Measurements from ENCODE around the gene CCDC183.
"Not testable (repeated sequence)": the region's sequence is repeated elsewhere in the genome, so short reads cannot be mapped to it uniquely, and the experiment has no call there.

The CCDC183 gene

DNA sequence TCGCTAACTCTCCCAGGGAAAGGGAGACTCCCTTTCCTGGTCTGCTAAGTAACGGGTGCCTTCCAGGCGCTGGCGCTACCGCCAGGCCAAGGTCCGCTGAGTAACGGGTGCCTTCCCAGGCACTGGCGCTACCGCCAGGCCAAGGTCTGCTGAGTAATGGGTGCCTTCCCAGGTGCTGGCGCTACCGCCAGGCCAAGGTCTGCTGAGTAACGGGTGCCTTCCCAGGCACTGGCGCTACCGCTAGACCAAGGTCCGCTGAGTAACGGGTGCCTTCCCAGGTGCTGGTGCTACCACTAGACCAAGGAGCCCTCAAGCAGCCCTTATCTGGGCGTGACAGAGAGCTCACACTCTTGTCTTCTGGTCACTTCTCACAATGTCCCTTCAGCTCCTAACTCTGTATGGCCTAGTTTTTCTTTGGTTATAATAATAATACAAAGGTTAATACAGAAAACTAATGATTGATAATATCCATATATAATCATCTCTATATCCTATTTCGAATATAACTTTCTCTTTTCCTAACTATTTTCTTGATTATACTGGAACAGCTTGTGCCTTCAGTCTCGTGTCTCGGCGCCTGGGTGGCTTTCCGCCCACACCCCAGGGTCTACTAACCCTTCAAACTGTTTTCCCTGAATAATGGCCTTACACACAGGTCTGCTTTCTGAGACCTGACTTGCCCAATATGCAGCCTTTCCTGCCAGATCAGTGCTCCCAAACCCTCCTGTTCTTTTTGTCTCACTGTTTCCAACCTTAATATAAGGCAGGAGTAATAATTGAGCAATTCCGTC, 10.4 kb upstream of the CCDC183 start:
- not testable (repeated sequence) for ATAC-seq

DNA sequence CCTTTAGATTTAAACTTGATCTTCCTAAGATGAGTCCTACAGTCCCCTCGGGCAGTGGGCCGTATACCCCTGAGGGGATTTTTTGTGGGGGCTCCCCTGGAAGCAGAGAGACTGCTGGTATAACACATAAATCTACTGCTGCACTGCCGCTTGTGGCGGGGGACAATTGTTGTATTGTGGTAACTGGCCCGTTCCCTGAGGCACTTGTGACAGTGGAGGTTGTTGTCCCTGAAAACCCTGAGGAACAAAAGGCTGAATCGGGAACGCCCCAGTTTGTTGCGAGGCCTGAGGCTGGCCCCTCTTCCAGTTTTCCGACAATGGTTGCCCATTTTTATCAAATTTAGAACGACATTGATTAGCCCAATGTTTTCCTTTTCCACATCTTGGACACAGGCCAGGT, 9.7 kb upstream of the CCDC183 start:
- ATAC-seq = no peak

DNA sequence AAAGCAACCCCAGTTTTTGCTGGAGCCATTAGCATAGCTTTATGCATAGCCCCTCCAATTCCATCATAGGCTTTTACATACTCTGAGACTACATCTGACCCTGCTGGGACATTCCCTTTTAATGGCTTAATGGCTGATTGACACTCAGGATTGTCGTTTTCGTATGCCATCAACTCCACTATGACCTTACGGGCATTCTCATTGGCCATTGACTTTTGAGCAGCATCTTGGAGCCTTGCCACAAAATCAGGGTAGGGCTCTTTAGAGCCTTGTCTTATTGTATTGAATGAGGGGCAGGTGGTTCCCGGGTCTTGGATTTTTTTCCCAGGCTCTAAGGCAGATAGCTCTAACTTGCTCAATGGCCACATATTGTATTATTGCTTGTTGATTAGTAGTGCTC, 9.2 kb upstream of the CCDC183 start:
- ATAC-seq = not testable (repeated sequence)

DNA sequence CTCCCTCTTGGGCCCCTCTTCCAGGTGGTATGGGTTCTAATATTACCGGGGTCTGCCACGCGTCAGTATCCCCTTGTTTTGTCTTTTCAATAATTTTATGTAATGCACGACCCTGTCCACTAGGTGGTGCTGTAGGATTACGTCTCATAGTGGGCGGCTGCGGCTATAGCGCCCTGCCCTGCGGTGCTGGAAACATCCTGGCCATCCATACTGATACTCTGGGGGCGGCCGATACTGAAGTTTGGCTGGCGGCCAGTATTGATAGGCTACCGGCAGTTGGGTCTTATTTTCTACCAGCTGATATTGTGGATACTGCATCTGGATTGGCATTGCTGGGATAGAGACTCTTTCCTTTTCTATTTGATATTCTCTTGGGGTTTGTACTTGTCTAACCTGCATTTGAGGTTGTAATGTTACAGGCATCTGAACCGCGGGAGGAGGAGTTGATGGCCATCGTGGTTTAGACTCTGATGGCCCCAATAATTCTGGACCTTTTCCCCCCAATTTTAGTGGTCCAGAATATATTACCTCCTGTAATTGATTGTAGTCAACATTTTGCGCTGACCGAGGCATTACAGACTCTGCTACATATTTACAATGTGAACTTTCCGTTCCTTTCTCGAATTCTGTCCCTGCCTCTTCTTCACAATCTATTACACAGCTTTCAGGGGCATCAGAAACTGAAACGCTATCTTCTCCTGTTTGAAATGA, 8.3 kb upstream of the CCDC183 start:
- ATAC-seq = no peak

DNA sequence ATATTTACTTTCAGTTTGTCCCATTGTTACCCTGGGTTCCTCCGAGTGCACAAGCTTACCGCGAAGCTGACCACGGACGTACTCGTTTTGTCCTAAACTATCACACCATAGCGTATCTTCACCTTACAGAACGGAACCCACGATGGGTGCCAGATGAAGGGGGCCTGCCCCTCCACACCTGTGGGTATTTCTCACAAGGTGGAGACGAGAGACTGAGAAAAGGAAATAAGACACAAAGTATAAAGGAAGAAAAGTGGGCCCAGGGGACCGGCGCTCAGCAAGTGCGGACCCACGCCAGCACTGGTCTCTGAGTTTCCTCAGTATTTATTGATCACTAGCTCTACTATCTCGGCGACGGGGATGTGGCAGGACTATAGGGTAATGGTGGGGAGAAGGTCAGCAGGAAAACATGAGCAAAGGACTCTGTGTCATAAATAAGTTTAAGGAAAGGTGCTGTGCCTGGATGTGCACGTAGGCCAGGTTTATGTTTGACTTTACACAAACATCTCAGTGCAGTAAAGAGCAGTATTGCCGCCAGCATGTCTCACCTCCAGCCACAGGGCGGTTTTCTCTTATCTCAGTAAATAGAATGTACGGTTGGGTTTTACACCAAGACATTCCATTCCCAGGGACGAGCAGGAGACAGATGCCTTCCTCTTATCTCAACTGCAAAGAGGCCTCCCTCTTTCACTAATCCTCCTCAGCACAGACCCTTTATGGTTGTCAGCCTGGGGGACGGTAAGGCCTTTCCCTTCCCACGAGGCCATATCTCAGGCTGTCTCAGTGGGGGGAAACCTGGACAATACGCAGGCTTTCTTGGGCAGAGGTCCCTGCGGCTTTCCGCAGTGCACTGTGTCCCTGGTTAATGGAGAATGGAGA, 7.3 kb upstream of the CCDC183 start:
- not testable (repeated sequence) for ATAC-seq

DNA sequence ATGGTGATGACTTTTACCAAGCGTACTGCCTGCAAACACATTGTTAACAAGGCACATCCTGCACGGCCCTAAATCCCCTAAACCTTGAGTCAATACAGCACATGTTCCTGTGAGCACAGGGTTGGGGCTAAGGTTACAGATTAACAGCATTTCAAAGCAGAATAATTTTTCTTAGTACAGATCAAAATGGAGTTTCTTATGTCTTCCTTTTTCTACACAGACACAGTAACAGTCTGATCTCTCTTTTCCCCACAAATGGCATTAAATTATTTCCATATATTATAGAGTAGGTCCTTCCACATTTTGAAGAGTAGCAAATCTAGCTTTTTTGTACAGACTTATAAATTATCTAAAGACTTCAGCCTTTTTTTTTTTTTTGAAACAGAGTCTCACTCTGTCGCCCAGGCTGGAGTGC, 6.6 kb upstream of the CCDC183 start:
- no peak for ATAC-seq

DNA sequence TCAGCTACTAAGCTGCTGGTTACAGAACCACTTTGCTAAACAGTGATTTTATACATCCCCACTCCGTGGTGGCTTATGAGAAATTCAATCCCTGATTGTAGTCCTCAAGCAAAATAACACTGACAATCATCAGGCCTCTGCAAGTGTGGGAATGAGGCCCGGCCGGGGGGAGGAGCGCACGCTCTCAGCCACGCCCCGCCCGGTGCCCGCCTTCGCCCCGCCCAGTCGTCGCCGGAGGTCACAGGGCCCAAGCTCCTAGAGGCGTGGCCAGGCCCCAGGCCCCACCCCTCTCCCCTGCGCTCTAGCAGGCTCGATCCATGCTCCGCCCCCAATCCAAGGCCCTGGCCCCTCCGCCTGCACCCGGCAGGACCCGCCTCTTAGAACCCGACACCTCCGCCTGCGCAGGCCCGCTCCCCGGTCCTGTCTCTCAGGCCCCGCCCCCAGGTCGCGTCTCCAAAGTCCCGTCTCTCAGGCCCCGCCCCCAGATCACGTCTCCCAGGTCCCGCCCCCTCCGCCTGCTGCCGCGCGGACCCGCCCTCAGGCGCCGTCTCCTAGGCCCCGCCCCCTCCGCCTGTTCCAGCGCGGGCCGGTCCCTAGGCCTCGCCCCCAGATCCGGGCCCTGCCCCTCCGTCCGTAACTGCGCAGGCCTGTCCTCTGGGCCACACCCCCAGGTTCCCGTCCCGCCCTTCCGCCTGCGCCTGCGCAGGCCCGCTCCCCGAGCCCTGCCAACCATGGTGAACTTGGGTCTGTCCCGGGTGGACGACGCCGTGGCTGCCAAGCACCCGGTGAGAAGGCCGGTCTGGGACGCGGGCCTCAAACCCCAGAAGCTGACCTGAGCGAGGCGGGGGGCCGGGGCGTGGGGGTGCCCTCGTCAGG, 5.3 kb upstream of the CCDC183 start, which contains the start of gene TMEM141:
TSS of gene TMEM141 (plus strand) at position 705 of the 876 bp plus-strand sequence. CDS start at position 732, 27 bp downstream.
- ATAC-seq = peak; percentile 87 to 91

DNA sequence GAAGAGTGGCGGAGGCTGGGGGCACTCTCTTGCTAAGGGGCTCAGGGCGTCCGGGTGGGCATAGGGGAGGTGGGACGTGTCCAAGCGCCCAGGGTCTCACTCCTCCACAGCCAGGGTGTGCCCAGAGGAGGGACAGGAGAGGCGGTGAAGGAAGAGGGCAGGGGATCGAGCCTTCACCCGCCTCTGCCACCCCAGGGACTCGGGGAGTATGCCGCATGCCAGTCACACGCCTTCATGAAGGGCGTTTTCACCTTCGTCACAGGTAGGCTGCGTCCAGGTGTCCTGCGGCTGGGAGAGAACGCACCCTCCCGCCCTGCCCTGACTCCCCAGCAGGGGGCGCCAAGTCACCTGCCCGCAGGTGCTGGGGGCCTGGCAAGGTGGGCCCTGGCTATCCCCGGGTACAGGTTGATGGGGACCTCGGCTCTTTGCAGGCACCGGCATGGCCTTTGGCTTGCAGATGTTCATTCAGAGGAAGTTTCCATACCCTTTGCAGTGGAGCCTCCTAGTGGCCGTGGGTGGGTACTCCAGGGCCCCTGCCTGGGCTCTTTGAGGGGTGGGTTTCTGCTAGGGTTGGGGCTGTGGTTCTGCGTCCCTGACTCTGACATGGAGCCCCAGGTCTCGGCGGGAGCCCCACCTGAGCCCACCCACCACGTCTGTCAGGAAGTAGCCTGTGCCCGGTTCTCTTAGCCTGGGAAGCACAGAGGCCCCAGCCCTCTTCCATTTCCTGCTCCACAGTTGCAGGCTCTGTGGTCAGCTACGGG, 4.4 kb upstream of the CCDC183 start:
- peak; percentile 11 for ATAC-seq

DNA sequence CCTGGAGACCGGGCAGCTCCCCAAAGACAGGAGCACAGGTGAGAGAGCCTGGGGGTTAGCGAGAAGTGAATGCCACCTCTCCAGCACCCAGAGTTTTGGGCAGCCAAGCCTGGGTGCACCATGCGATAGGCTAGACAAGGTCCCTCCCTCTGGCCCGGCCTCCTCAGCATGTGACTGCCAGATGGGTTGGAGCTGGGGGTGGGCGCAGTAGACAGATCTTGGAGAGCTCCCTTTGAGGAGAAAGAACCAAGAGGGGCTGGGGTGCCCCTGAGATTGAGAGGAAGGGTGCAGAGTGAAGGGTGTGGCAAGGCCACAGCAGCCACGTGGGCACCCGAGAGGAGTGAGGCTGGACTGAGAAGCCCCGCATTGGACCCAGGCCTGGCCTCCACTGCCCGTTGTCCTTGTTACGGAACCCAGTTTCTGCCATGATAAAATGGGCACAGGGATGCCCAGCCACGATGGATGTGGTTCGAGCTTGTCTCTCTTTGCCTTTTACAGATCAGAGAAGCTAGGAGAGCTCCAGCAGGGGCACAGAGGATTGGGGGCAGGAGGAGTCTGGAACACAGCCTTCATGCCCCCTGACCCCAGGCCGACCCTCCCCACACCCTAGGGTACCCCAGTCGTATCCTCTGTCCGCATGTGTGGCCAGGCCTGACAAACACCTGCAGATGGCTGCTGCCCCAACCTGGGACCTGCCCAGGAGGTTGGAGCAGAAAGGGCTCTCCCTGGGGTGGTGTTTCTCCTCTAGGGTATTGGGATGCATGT, 3.6 kb upstream of the CCDC183 start:
- no peak for ATAC-seq

DNA sequence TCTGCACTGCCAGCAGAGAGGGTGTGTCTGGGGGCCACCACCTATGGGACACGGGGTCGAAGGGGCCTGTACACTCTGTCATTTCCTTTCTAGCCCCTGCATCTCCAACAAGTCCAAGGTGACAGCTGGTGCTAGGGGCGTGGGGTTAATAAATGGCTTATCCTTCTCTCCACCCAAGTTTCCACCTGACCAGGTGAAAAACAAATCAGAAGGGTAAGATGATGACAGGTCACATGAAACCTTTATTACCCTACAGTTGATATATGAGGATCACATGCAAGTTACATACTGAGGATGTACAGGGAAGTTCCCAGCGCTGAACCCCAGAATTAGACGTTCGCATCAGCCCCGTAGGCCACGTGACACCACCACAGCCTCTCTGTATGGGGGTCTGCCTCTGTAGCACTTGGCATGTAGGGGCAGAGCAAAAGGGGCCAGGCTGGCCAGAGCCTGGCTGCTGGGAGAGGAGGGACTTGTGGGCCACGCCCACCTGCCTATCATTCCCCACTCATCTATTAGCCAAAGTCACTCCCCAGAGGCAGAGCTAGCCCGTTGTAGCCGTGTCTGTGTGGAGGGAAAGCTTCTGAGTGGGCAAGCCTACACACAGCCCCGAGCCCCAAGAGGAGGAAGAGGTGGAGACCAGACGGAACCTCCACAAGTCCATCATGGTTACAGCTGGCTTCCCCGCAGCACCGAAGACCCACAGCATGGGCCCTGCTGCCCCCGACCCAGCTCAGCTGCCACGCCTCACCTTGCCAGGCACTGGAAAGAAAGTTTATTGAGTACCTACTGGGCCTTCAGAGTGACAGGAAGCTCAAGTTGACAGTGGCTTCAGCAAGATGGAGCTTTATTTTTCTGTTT, 2.8 kb upstream of the CCDC183 start:
- ATAC-seq = no peak

DNA sequence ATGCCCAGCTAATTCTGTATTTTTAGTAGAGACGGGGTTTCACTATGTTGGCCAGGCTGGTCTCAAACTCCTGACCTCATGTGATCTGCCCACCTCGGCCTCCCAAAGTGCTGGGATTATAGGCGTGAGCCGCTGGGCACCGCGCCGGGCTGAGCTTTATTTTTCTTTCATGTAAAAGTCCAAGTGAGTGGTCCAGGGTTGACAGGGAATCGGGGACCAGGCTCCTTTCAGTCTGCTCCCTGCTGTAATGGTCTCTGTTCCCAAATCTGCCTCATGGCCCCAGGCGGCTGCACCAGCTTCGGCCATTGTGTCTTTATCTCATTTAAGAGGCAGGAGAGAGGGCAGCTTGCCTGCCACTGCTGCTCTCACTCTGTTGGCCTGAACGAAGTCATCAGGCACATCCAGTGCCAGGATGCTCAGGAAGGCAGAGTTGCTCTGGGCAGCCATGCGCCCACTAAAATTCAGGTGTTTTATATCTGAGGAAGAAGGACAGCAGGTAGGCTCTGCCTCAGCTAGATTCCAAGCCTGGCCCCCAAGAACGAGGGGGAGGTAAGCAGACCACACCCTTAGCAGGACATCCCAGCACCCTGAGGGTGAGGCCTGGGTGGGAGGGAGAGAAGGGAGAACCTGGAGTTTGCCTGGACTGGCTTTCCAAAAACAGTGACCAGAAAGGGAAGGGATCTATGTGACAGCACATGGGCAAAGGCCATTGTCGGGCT, 1.7 kb upstream of the CCDC183 start:
- no peak for ATAC-seq

DNA sequence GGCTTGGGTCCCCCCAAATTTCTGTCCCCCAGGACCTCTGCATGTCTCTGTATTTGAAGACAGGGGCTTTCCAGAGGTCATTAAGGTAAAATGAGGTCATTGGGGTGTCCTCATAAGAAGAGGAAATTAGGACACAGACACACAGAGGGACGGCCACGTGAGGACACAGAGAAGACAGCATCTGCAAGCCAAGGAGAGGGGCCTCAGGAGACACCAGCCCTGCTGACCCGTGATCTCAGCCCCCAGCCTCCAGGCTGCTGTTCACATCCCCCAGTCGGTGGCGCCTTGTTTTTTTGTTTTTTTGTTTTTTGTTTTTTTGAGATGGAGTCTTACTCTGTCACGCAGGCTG, 1.2 kb upstream of the CCDC183 start:
- no peak for ATAC-seq

DNA sequence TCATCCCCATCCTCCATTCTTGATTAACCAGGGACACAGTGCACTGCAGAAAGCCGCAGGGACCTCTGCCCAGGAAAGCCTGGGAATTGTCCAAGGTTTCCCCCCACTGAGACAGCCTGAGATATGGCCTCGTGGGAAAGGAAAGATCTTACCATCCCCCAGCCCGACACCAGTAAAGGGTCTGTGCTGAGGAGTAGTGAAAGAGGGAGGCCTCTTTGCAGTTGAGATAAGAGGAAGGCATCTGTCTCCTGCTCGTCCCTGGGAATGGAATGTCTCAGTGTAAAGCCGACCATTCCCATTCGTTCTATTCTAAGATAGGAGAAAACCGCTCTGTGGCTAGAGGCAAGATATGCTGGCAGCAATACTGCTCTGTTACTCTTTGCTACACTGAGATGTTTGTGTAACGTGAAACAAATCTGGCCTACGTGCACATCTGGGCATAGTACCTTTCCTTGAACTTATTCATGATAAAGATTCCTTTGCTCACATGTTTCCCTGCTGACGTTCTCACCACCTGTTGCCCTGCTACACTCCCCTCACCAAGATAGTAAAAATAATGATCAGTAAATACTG, 723 bp downstream of the CCDC183 start:
- not testable (repeated sequence) for ATAC-seq

DNA sequence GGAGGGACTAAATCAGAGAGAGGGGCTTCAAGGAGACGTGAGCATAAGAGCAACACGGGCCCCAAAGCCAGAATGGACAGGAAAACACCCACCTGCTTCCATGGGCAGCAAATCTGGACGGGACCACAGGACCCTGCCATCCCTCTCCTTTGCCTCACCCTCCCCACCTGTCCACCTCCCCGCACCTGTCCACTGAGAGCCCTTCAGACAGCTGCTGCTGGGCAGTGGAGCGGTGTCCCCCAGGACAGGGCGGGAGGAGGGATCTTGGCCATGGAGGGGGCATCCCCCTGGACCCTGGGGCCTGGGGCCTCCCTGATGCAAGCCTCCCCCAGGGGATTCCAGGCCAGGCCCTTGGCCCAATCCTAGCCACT, 2.6 kb downstream of the CCDC183 start:
- no peak for ATAC-seq

DNA sequence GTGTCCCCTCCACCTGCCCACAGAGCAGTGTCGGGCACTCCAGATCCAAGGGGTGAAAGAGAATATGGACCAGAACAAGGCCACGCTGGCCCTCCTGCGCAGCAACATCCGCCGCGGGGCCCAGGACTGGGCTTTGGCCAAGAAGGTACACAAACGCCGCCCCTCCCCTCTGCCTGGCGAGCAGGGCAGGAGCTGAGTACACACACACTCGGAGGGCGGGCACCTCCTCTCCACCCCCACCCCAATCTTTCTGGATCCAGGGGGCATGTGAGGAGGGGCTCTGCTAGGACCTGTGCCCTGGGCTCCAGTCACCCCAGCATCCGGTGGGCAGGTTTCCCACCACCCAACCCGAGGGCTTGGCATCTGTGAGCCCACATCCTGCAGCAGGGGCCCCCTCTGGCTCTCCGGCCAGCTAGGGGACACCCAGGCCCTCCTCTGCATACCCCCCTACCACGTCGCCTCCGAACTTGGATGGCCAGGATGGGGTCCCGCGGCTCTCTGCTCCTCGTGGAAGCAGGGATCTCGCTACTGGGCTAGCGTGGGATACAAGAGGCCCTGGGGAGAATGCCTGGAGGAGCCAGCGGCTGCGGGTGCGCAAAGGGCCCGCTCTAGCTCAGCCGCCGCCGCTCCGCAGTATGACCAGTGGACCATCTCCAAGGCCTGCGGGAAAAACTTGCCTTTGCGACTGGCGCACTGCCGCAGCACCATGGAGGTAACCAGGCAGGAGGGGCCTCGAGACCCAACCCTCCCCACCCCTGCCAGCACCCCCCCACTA, 3.1 kb downstream of the CCDC183 start:
- ATAC-seq = no peak

DNA sequence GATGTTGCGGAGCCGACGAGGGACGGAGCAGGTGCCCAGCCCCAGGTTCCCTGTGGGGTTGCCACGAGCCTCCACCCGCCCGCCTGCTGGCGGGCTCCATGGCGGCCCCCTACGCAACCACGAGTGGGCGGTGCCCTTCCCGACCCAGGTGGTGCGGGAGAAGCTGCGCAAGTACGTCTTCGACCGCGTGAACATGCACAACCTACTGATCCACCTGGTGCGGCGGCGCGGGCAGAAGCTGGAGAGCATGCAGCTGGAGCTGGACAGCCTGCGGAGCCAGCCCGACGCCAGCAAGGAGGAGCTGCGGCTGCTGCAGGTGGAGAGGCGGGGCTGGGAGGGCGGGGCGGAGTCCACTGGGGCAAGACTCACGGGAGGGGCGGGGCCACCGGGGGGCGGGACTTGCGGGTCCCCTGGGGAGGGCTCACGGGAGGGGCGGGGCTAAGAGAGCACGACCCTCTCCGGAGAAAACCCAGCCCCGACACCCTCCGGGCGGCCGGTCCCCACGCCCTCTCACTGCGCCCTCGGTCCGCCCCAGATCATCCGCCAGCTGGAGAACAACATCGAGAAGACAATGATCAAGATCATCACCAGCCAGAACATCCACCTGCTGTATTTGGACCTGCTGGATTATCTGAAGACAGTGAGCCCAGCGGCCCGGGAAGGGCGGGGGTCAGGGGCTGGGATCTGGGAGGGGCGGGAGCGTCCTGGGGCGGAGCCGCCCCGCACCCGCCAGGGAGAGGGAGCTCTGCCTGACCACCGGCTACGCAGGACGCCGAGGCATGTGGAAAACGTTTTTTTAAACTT, 3.9 kb downstream of the CCDC183 start:
- ATAC-seq = peak; percentile 70 to 72

DNA sequence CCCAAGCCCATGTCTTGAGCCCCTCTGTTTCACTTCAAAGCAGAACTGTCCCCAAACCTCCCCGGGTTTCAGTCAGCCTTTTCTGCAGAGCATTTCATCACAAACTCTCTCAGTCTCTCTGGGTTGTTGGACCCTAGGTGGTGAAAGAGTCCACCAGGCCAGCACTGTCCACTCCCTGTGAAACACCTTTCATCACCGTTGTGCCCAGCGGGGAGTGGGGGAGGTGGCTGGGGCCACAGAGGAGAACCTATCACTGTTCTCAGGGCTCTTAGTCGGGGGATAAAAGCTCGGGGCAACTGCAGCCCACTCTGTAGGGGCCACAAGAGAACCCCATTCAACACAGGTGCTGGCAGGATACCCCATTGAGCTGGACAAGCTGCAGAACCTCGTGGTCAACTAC, 6.2 kb downstream of the CCDC183 start:
- ATAC-seq = no peak
